Coronary artery (tissue), 2 donors: ENCODE results near the gene ATG4B.

Source experiments
- DNase-seq: peaks from one replicate; pipeline ENCODE4 v3.0.0-alpha.2; 2017; ENCODE audit warnings: low spot score
- H3K27ac ChIP-seq, 2 donors: fragments of 200-600 bp; sonication (generic); one replicate each; pipeline ENCODE4 v1.5.1; 2016 to 2019
- H3K4me3 ChIP-seq: fragments of 200-600 bp; sonication (generic); 2 replicates; pipeline ENCODE4 v1.5.1; 2016; ENCODE audit warnings: mild to moderate bottlenecking, moderate library complexity
- TF ChIP-seq, protein P1 (sequence below): fragments of 200-600 bp; sonication (generic); IDR thresholded peaks from one replicate; pipeline ENCODE4 v1.5.1; 2019; ENCODE audit warnings: antibody characterized with exemption

Gene ATG4B

GRCh38 chr2:241598061-241598460 lies 39.4 kb upstream of the ATG4B start:
- no peak overlapping the region for H3K4me3 ChIP-seq
- DNase-seq: no peak
- H3K27ac ChIP-seq: no peak overlapping the region
- TF ChIP-seq, protein P1, sequence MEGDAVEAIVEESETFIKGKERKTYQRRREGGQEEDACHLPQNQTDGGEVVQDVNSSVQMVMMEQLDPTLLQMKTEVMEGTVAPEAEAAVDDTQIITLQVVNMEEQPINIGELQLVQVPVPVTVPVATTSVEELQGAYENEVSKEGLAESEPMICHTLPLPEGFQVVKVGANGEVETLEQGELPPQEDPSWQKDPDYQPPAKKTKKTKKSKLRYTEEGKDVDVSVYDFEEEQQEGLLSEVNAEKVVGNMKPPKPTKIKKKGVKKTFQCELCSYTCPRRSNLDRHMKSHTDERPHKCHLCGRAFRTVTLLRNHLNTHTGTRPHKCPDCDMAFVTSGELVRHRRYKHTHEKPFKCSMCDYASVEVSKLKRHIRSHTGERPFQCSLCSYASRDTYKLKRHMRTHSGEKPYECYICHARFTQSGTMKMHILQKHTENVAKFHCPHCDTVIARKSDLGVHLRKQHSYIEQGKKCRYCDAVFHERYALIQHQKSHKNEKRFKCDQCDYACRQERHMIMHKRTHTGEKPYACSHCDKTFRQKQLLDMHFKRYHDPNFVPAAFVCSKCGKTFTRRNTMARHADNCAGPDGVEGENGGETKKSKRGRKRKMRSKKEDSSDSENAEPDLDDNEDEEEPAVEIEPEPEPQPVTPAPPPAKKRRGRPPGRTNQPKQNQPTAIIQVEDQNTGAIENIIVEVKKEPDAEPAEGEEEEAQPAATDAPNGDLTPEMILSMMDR: no peak

DNA sequence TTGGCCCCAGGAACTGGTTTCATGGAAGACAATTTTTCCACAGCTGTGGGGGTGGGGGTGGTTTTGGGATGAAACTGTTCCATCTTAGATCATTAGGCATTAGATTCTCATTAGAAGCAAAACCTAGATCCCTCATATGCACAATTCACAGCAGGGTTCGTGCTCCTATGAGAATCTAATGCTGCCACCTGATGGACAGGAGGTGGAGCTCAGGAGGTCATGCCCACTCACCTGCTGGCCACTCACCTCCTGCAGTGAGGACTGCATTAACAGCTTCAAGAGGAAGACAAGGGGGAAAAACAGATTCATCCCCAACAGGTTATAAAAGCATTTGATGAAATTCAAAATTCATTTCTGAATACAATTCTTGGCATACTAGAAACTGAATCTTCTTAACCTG lies 39.0 kb upstream of the ATG4B start:
- H3K27ac ChIP-seq: no peak overlapping the region
- no peak for DNase-seq
- TF ChIP-seq, protein P1: no peak
- no peak overlapping the region for H3K4me3 ChIP-seq

GRCh38 chr2:241599615-241600014 lies 37.9 kb upstream of the ATG4B start:
- TF ChIP-seq, protein P1: no peak
- DNase-seq: no peak
- Histone ChIP-seq H3K4me3 (no peak overlapping the region), H3K27ac (no peak overlapping the region)

- no peak overlapping the region for H3K4me3 ChIP-seq
- DNase-seq: no peak
- no peak overlapping the region for H3K27ac ChIP-seq
- TF ChIP-seq, protein P1: no peak
Observed at GRCh38 chr2:241601841-241602240, 35.7 kb upstream of the ATG4B start.

DNA sequence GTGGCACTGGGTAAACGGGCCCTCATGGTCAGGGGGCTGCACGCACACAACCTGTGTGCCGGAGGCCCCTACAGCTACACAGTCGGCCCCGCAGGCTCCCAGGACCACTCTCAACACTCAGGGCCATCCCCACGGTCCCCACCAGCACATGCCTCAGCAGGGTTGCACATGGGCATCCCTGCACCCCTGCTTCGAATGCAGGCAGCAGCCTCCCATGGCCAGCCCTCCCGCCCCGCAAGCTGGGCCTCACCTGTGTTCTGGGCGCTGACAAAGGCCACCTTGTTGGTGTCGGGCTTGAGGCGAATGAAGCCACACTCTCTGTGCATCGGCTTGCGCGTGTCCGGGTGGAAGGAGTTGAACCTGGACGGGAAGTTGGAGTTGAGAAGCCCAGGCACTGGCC lies 34.8 kb upstream of the ATG4B start:
- no peak for DNase-seq
- no peak overlapping the region for H3K27ac ChIP-seq
- no peak overlapping the region for H3K4me3 ChIP-seq
- TF ChIP-seq, protein P1: no peak

- no peak overlapping the region for H3K4me3 ChIP-seq
- TF ChIP-seq, protein P1: no peak
- H3K27ac ChIP-seq: no peak overlapping the region
- no peak for DNase-seq
Observed at GRCh38 chr2:241603686-241604085, 33.8 kb upstream of the ATG4B start.

GRCh38 chr2:241606186-241606585 lies 31.3 kb upstream of the ATG4B start:
- no peak overlapping the region for H3K27ac ChIP-seq
- no peak overlapping the region for H3K4me3 ChIP-seq
- DNase-seq: no peak
- TF ChIP-seq, protein P1: no peak
